GM13976 (cell line): Measurements from ENCODE around the gene HINT1.

ENCODE experiments used
- DNase-seq: peaks from one replicate; pipeline ENCODE4 v3.0.0; 2012; ENCODE audit warnings: low spot score
- in situ Hi-C: fragments of 300-500 bp; cut with MboI; formaldehyde crosslinking; loops from one replicate; pipeline ENCODE4 v1.12.0; 2022; ENCODE audit warnings: low sequenced_read_pairs, mixed read lengths, inconsistent platforms; ENCODE audit not compliant: unreplicated experiment
- TF ChIP-seq, protein P1 (sequence below): IDR thresholded peaks from 2 replicates; pipeline ENCODE4 v1.5.1; 2012; ENCODE audit warnings: borderline replicate concordance, mild to moderate bottlenecking; ENCODE audit not compliant: insufficient read depth; ENCODE audit errors: extremely low read depth, missing control alignments, control extremely low read depth

HINT1 gene

DNA sequence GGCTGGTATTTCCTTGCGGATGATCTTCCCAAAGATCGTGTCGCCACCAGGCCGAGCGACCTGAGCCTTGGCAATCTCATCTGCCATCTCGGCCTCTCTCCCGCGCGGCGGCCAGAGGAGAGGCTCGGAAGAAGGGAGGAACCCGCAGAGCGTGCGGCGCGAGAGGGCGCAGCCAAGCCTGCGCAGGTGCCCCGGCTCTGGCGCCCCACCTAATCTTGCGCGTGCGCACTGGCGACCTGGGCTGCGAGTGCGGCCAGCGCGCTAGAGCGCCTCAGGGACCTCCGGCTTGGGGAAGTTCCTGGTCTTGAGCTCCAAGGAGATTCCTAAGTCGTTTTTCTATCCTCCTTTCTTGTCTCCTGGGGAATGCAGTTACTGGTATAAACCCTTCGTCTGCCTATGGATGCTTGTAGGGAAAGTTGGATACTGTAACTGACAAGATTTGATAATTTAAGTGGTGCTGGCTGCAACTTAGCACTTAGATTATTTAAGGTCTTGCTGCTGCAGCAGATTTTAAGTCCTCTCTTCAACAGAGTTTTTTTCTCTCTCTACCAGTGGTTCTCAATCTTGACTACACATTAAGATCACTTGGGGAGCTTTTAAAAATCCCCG lies at the start of gene HINT1:
Gene HINT1 (minus strand): TSS at position 138 of the 609 bp plus-strand sequence. CDS start 51 bp downstream, at position 87.
- in situ Hi-C loops, result loop anchor here (10.0 to 25.0 kb wide), 2 partner anchors 110 to 222 kb away; no protein-coding TSS in a partner anchor
- peak; percentile 96 for DNase-seq
- TF ChIP-seq, protein P1, sequence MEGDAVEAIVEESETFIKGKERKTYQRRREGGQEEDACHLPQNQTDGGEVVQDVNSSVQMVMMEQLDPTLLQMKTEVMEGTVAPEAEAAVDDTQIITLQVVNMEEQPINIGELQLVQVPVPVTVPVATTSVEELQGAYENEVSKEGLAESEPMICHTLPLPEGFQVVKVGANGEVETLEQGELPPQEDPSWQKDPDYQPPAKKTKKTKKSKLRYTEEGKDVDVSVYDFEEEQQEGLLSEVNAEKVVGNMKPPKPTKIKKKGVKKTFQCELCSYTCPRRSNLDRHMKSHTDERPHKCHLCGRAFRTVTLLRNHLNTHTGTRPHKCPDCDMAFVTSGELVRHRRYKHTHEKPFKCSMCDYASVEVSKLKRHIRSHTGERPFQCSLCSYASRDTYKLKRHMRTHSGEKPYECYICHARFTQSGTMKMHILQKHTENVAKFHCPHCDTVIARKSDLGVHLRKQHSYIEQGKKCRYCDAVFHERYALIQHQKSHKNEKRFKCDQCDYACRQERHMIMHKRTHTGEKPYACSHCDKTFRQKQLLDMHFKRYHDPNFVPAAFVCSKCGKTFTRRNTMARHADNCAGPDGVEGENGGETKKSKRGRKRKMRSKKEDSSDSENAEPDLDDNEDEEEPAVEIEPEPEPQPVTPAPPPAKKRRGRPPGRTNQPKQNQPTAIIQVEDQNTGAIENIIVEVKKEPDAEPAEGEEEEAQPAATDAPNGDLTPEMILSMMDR, result peak; percentile 33

- no peak for DNase-seq
- TF ChIP-seq, protein P1, result no peak
- in situ Hi-C loops, result no loop called here
Observed at GRCh38 chr5:131214609-131215227, 49.7 kb upstream of the HINT1 start.

DNA sequence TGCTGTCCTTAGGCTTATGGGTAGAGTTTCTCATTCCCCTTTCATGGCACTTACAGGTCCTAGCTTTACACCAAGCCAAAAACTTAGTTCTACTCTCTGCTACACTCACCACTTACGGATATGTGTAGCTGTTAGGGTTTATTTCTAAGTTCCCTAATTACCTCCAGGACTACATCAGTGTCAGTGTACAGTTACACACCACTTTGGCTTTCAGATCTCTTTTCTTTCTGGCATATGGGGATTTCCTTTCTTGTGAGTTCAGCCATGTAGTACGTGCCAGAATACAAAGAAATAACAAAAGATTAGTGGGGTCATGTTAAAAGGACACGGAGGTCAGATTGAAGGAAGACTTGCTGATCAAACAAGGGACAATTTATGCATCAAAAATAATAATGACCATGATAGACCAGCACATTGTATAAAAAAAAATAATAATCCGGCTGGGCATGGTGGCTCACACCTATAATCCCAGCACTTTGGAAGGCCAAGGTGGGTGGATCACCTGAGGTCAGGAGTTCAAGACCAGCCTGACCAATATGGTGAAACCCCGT lies 47.5 kb upstream of the HINT1 start:
- peak; percentile 55 for DNase-seq
- TF ChIP-seq, protein P1, result no peak
- in situ Hi-C loops, result no loop called here

- in situ Hi-C loops, result no loop called here
- TF ChIP-seq, protein P1, result no peak
- no peak for DNase-seq
Observed at GRCh38 chr5:131211669-131212068, 46.6 kb upstream of the HINT1 start.

- no peak for DNase-seq
- in situ Hi-C loops, result no loop called here
- TF ChIP-seq, protein P1, result no peak
Observed at GRCh38 chr5:131210151-131210510, 45.1 kb upstream of the HINT1 start.

GRCh38 chr5:131209506-131210150 lies 44.6 kb upstream of the HINT1 start:
- TF ChIP-seq, protein P1, result no peak
- in situ Hi-C loops, result no loop called here
- DNase-seq, result peak; percentile 62
